Measurements from ENCODE around the gene MPO.

Gene MPO

GRCh38 chr17:58229384-58229783, 51.4 kb downstream of the MPO start:
- no peak for DNase-seq

- DNase-seq = no peak
Measured at GRCh38 chr17:58228679-58229078, 52.1 kb downstream of the MPO start.

GRCh38 chr17:58227733-58228132, 53.0 kb downstream of the MPO start:
- DNase-seq = no peak

GRCh38 chr17:58224315-58224714, 56.4 kb downstream of the MPO start:
- no peak for DNase-seq
